HepG2 (cell line): ENCODE results near the gene TNFRSF18. TPM values are rescaled to one million over a fixed set of nuclear protein-coding genes. Genes with fewer than 3 reads are reported as not detected.

Experiments used
- ATAC-seq: fragments of 200-7000 bp; cut with Tn5 transposase; 3 replicates; pipeline ENCODE4 v1.9.1; 2020; ENCODE audit warnings: mild to moderate bottlenecking, moderate library complexity
- BruUV-seq: library from RNA; stranded (reverse); fragments of 400-500 nt; replicated peaks from 2 replicates; lab custom pipeline; 2021; lab: Mats Ljungman, UMichigan
- CTCF ChIA-PET: fragments of 300-600 bp; formaldehyde crosslinking; extraction: SDS; loops from one replicate; lab custom pipeline; 2021; ENCODE audit warnings: low total read pairs, inconsistent platforms, low intra/inter-chr PET ratio; lab: Yijun Ruan, JAX
- POLR2A ChIA-PET: fragments of 350-600 bp; sonication (Branson Sonifier 250); formaldehyde crosslinking; loops from one replicate; lab custom pipeline; 2020; ENCODE audit warnings: antibody characterized with exemption, inconsistent platforms; lab: Yijun Ruan, JAX
- DNase-seq: peaks from one replicate; pipeline ENCODE4 v3.0.0-alpha.2; 2015; ENCODE audit warnings: low spot score
- FAIRE-seq: peaks from 3 replicates; lab custom pipeline; 2011; peaks lifted over from hg19 to GRCh38; lab: Jason Lieb, UNC
- H2AFZ ChIP-seq: one replicate; pipeline ENCODE4 v1.6.1; 2011; ENCODE audit warnings: low read length, inconsistent platforms
- H3K27ac ChIP-seq: fragments of 300-600 bp; 3 replicates; pipeline ENCODE4 v1.8.0; 2011; ENCODE audit warnings: mixed run types, mild to moderate bottlenecking, mixed read lengths, low read length, inconsistent platforms; ENCODE audit not compliant: insufficient read depth; ENCODE audit errors: extremely low read length
- H3K27me3 ChIP-seq, 2 experiments: fragments of 200-600 bp in 1 of 2; 2 replicates in 1 of 2; 3 replicates in 1 of 2; pipeline versions ENCODE4 v1.6.0 to v1.8.0; 2011; ENCODE audit warnings: low read length in 2 of 2, mild to moderate bottlenecking in 2 of 2, moderate library complexity in 2 of 2, inconsistent platforms in 1 of 2; ENCODE audit not compliant: insufficient read depth in 2 of 2, control insufficient read depth in 1 of 2
- H3K36me3 ChIP-seq, 2 experiments: fragments of 200-600 bp in 1 of 2; replicated peaks in 1 of 2; 2 replicates in 1 of 2; 3 replicates in 1 of 2; pipeline versions ENCODE4 v1.5.1 to v1.8.0; 2011; ENCODE audit warnings: low read length in 2 of 2, inconsistent platforms in 1 of 2; ENCODE audit not compliant: insufficient read depth in 2 of 2, control insufficient read depth in 1 of 2
- H3K4me1 ChIP-seq: 2 replicates; pipeline ENCODE4 v1.5.1; 2012; ENCODE audit warnings: low read length, inconsistent platforms; ENCODE audit not compliant: insufficient read depth
- H3K4me2 ChIP-seq: 2 replicates; pipeline ENCODE4 v1.6.0; 2011; ENCODE audit warnings: low read depth, low read length, inconsistent platforms
- H3K4me3 ChIP-seq, 3 experiments: fragments of 200-600 bp in 1 of 3; sonication (generic), shearing (Covaris generic) in 1 of 3; replicated peaks in 1 of 3; 2 replicates each; pipeline ENCODE4 v1.5.1; 2011 to 2016; ENCODE audit warnings: low read length in 3 of 3, inconsistent platforms in 2 of 3, low read depth in 2 of 3, mild to moderate bottlenecking in 2 of 3, control low read depth in 1 of 3, mixed read lengths in 1 of 3; ENCODE audit not compliant: insufficient read depth in 1 of 3
- H3K79me2 ChIP-seq: one replicate; pipeline ENCODE4 v1.6.1; 2011; ENCODE audit warnings: low read length, inconsistent platforms; ENCODE audit not compliant: insufficient read depth
- H3K9ac ChIP-seq: 2 replicates; pipeline ENCODE4 v1.6.0; 2011; ENCODE audit warnings: mild to moderate bottlenecking, low read depth, low read length, inconsistent platforms; ENCODE audit not compliant: insufficient read depth
- H3K9me3 ChIP-seq: 2 replicates; pipeline ENCODE4 v1.5.1; 2012; ENCODE audit warnings: mild to moderate bottlenecking, low read length
- H4K20me1 ChIP-seq: 2 replicates; pipeline ENCODE4 v1.6.0; 2011; ENCODE audit warnings: inconsistent platforms, mild to moderate bottlenecking, low read length, moderate library complexity; ENCODE audit not compliant: insufficient read depth
- HES4 ChIP-seq: sonication (generic); formaldehyde crosslinking; IDR thresholded peaks from 2 replicates; pipeline ENCODE4 v1.9.0; 2021; ENCODE audit warnings: mild to moderate bottlenecking, missing genetic modification reagents, borderline replicate concordance
- IRF2 ChIP-seq: IDR thresholded peaks from 2 replicates; pipeline ENCODE4 v1.6.1; 2018; ENCODE audit warnings: missing genetic modification reagents, missing compliant biosample characterization
- ISL2 ChIP-seq: sonication (generic); formaldehyde crosslinking; IDR thresholded peaks from 2 replicates; pipeline ENCODE4 v1.5.0; 2020; ENCODE audit warnings: missing genetic modification reagents
- KDM6A ChIP-seq: IDR thresholded peaks from 2 replicates; pipeline ENCODE4 v1.6.1; 2016; ENCODE audit warnings: low read depth
- NCOR1 ChIP-seq: fragments of 200-600 bp; sonication (generic); IDR thresholded peaks from 2 replicates; pipeline ENCODE4 v1.7.0; 2017; ENCODE audit warnings: antibody characterized with exemption, low read length, borderline replicate concordance
- PAX8 ChIP-seq: sonication (generic); formaldehyde crosslinking; IDR thresholded peaks from 2 replicates; pipeline ENCODE4 v1.8.0; 2022; ENCODE audit warnings: mild to moderate bottlenecking, missing genetic modification reagents, borderline replicate concordance
- PITX1 ChIP-seq: sonication (generic); formaldehyde crosslinking; IDR thresholded peaks from 2 replicates; pipeline ENCODE4 v1.5.1; 2020; ENCODE audit warnings: mild to moderate bottlenecking, missing genetic modification reagents
- REL ChIP-seq: sonication (generic); formaldehyde crosslinking; conservative IDR thresholded peaks from 2 replicates; pipeline ENCODE4 v1.8.0; 2022; ENCODE audit warnings: mild to moderate bottlenecking, missing genetic modification reagents, moderate library complexity
- SUZ12 ChIP-seq: fragments of 150-350 bp; IDR thresholded peaks from 2 replicates; pipeline ENCODE4 v1.6.1; 2014; ENCODE audit warnings: low read depth, low read length
- TARDBP ChIP-seq: sonication (generic); formaldehyde crosslinking; IDR thresholded peaks from 2 replicates; pipeline ENCODE4 v1.8.0; 2022; ENCODE audit warnings: mild to moderate bottlenecking, missing genetic modification reagents
- XRCC5 ChIP-seq: fragments of 200-400 bp; formaldehyde crosslinking; optimal IDR thresholded peaks from 2 replicates; pipeline ENCODE3; 2017; ENCODE audit warnings: mild to moderate bottlenecking, low read length
- ZBTB21 ChIP-seq: sonication (generic); formaldehyde crosslinking; IDR thresholded peaks from 2 replicates; pipeline ENCODE4 v1.4.0; 2020; ENCODE audit warnings: missing genetic modification reagents
- ZNF24 ChIP-seq: fragments of 450-650 bp; IDR thresholded peaks from 2 replicates; pipeline ENCODE4 v1.6.1; 2017; ENCODE audit warnings: antibody characterized with exemption, mild to moderate bottlenecking
- ZNF253 ChIP-seq: sonication (generic); formaldehyde crosslinking; IDR thresholded peaks from 2 replicates; pipeline ENCODE4 v1.8.0; 2022; ENCODE audit warnings: mild to moderate bottlenecking, missing genetic modification reagents, borderline replicate concordance
- ZNF512 ChIP-seq: sonication (generic); formaldehyde crosslinking; IDR thresholded peaks from 2 replicates; pipeline ENCODE4 v1.4.0; 2020; ENCODE audit warnings: mild to moderate bottlenecking, missing genetic modification reagents
- WGBS: methylation state at CpG from one replicate; pipeline ENCODE4 v1.1.6; 2017; ENCODE audit warnings: low lambda C conversion rate; 5-methylcytosine and 5-hydroxymethylcytosine counted together
- in situ Hi-C: cut with HindIII; loops from 2 replicates; pipeline ENCODE4 v1.10.0; 2017; ENCODE audit warnings: low pct_unique_long_range_greater_than_20kb; ENCODE audit not compliant: extremely low pct_ligation_motif_present
- intact Hi-C: fragments of 100-400 bp; cut with micrococcal nuclease; formaldehyde crosslinking; loops from one replicate; pipeline ENCODE4 v1.10.0; 2022; ENCODE audit not compliant: unreplicated experiment
- polyA plus RNA-seq, 8 experiments: library from polyadenylated mRNA; depleted of rRNA in 3 of 8; stranded (reverse) in 7 of 8; unstranded in 1 of 8; fragments of >200 nt; fragmentation: Illumina TruSeq in 4 of 8; extraction: Trizol in 4 of 8; gene quantifications; 2 replicates each; pipeline versions ENCODE4 v1.2.1 to v1.2.3, GENCODE V29; 2011 to 2016; ENCODE audit warnings: low read depth in 4 of 8, missing spikeins in 1 of 8, mixed read lengths in 1 of 8; ENCODE audit not compliant: insufficient read depth in 1 of 8
- total RNA-seq, 5 experiments: library from RNA; depleted of rRNA; stranded (reverse); fragments of >200 nt; fragmentation: Illumina TruSeq; extraction: Trizol; gene quantifications; 2 replicates each; pipeline ENCODE4 v1.2.3, GENCODE V29; 2016; ENCODE audit warnings: low read depth in 1 of 5
- TF ChIP-seq, protein P1 (sequence below): sonication (generic); formaldehyde crosslinking; IDR thresholded peaks from 2 replicates; pipeline ENCODE4 v1.9.0; 2022; ENCODE audit warnings: low read depth, missing genetic modification reagents
- TF ChIP-seq, protein P2 (sequence below): sonication (generic); formaldehyde crosslinking; IDR thresholded peaks from 2 replicates; pipeline ENCODE4 v1.5.0; 2020; ENCODE audit warnings: missing genetic modification reagents

Gene TNFRSF18
- total and polyA plus RNA-seq, 2 of the 13 experiments (the other 11 are each of a cell fraction or from before 2014, with no cell fraction given), result not detected

DNA sequence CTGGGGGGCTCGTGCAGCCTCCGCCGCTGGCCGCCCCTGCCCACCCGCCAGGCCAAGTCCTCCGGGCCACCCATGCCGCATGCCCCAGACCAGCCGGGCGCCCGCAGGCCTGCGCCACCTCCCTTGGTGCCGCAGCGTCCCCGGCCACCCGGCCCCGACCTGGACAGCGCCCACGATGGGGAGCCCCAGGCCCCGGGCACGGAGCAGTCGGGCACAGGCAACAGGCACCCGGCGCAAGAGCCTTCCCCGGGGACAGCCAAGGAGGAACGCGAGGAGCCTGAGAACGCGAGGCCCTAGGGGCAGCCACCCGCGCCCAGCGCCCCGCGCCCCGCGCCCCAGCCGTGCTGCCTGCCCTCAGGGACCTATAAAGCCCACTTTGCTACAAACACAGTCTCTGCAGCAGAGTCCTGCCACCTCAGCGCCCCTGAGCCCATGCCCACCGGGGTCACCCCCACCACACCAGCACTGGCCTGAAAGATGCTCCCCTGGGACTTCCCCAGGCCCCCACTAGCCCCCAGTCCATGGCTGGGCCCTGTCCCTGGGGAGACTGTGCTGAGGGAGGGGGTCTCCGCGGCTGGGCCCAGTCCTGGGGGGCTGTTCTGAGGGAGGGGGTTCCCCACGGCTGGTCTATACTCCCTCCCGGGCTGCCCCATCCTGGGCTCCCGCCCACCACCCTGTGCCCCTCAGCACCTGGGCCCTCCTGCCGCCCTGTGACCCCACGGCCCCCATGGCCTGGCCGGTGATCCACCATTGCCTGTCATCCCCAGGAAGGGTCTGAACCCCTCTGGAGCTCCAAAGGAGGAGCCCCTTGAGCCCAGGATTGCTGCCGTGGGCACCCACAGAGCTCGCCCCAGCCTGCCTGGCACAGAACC is 8.6 kb downstream of the TNFRSF18 start:
- no peak for ATAC-seq
- no peak overlapping the region for H2AFZ ChIP-seq
- DNase-seq, result no peak
- in situ Hi-C loops (no loop called here), intact Hi-C loops (no loop called here)
- no peak overlapping the region for H3K9ac ChIP-seq
- peaks cover 16 to 34% of the 10 kb centered on the region in 2 experiments; a peak in 4 of 5 replicates for H3K27me3 ChIP-seq
- H3K4me3 ChIP-seq, result no peak overlapping the region
- H3K27ac ChIP-seq, result no peak overlapping the region
- BruUV-seq, result no TSS peak
- peaks cover 22% of the 10 kb centered on the region for H3K4me1 ChIP-seq
- POLR2A ChIA-PET, result no interaction called here
- H3K9me3 ChIP-seq, result peaks cover 11% of the 10 kb centered on the region
- H3K36me3 ChIP-seq, result no peaks in the 10 kb centered on the region
- no peaks in the 10 kb centered on the region for H4K20me1 ChIP-seq
- H3K4me2 ChIP-seq, result no peak overlapping the region
- H3K79me2 ChIP-seq, result no peaks in the 10 kb centered on the region
- no peak for TF ChIP-seq TARDBP (CRISPR knock-in tag)
- TF ChIP-seq, protein P1, sequence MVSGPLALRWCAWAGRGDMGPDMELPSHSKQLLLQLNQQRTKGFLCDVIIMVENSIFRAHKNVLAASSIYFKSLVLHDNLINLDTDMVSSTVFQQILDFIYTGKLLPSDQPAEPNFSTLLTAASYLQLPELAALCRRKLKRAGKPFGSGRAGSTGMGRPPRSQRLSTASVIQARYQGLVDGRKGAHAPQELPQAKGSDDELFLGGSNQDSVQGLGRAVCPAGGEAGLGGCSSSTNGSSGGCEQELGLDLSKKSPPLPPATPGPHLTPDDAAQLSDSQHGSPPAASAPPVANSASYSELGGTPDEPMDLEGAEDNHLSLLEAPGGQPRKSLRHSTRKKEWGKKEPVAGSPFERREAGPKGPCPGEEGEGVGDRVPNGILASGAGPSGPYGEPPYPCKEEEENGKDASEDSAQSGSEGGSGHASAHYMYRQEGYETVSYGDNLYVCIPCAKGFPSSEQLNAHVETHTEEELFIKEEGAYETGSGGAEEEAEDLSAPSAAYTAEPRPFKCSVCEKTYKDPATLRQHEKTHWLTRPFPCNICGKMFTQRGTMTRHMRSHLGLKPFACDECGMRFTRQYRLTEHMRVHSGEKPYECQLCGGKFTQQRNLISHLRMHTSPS (CRISPR knock-in tag), result no peak
- no peak for TF ChIP-seq IRF2 (CRISPR knock-in tag)
- no peak for TF ChIP-seq XRCC5
- no peak for TF ChIP-seq ZBTB21 (CRISPR knock-in tag)
- TF ChIP-seq, protein P2, sequence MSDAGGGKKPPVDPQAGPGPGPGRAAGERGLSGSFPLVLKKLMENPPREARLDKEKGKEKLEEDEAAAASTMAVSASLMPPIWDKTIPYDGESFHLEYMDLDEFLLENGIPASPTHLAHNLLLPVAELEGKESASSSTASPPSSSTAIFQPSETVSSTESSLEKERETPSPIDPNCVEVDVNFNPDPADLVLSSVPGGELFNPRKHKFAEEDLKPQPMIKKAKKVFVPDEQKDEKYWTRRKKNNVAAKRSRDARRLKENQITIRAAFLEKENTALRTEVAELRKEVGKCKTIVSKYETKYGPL (CRISPR knock-in tag), result no peak
- TF ChIP-seq PAX8 (CRISPR knock-in tag), result no peak
- TF ChIP-seq ZNF253, result no peak
- no peak for TF ChIP-seq HES4 (CRISPR knock-in tag)
- no peak for TF ChIP-seq PITX1 (CRISPR knock-in tag)
- no peak for TF ChIP-seq ISL2 (CRISPR knock-in tag)
- no peak for TF ChIP-seq NCOR1
- no peak for TF ChIP-seq KDM6A (CRISPR knock-in tag)
- TF ChIP-seq ZNF24, result no peak
- no peak for TF ChIP-seq REL (CRISPR knock-in tag)
- TF ChIP-seq SUZ12, result no peak
- TF ChIP-seq ZNF512, result no peak
- FAIRE-seq, result no peak
- CTCF ChIA-PET, result no interaction called here
- 76% methylated on average over 10 of the region's 48 CpGs for WGBS
